Limb (tissue), 2 donors: ENCODE data around the gene KLF3.

Source experiments
- DNase-seq, 2 donors: peaks; one replicate each; pipeline ENCODE4 v3.0.0-alpha.2; 2016; ENCODE audit errors: extremely low spot score in 2 of 2

Gene KLF3

DNA sequence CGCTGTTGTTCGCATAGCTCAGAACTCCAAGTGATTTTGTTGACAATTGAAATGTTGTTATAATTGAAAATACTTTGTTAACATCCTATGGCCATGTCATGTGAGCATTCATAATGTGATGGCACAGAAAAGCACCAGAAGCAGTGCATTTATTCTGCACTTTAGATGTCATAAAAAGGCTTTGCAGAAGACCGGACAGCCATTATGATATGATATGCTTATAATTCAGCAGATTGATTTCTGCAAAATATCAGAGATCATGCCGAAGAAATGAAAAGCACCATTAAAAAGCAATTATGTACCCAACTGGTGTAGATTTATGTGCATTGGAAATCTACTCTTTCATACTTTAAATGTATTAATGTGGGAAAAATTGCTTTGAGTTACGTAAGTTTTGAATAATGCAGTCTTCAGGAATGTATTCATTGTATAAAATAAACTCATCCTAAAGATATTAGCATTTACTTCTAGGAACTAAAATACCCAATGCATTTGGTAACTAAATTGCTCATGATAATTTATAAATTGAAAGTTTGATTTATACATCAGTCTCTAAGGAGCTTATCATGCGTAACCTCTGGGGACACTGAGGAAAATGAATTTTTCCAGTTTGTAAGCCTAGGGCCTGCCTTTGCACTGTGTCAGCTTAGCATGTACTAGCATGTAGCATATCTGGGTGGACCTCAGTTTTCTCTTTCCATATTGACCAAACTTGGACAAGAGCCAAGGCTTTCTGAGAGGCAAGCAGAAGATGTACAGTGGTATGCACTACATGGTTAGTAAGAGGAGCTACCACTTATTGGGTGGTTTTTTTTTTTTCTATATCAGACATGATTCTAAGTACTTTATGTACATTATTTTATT lies 75.2 kb downstream of the KLF3 start:
- DNase-seq: no peak

DNA sequence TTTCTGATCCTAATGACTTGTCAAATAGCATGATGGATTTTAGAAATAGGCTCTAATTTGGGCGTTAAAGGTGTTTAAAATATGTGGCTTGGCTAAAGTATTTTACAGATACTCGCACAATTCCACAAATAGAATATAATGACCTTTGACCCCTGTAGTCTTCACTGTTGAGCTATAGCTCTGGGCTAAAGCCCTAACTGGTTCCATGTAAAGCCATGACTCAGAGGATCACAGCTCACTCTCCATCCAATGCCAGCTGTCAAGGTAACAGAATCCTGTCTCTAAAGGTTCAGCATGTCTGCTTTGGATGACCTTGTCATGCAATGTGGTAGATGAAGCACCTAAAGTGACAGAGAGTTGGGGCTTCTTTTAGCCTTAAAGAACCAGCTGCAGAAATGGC lies 76.3 kb downstream of the KLF3 start:
- no peak for DNase-seq

DNA sequence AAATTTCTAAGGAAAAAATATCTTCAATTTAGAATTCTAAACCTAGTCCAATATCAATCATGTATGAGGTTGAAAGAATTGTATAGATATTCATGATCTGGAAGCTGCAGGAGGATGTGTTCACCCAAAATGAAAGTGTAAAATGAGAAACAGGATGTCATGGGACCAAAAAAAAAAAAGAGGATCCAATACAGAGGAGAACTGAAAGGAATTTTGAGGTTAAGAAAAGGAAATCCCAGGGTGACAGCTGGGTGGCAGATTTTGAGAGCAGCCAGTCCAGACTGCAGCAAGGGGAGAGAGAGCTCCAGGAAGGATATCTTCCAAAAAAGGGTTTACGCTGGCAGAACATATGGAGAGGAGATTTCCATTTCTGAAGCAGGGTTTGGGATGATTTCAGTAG lies 79.9 kb downstream of the KLF3 start:
- no peak for DNase-seq

DNA sequence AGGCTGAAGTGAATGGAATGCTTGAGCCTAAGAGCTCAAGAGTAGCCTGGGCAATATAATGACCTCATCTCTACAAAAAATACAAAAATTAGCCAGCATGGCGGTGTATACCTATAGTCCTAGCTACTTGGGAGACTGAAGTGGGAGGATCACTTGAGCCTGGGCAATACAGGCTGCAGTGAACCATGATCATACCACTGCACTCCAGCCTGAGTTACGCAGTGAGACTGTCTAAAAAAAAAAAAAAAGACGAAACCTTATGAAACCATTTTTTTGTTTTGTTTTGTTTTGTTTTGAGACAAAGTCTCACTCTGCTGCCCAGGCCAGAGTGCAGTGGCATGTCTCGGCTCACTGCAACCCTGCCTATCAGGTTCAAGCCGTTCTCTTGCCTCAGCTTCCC lies 81.9 kb downstream of the KLF3 start:
- no peak for DNase-seq

DNA sequence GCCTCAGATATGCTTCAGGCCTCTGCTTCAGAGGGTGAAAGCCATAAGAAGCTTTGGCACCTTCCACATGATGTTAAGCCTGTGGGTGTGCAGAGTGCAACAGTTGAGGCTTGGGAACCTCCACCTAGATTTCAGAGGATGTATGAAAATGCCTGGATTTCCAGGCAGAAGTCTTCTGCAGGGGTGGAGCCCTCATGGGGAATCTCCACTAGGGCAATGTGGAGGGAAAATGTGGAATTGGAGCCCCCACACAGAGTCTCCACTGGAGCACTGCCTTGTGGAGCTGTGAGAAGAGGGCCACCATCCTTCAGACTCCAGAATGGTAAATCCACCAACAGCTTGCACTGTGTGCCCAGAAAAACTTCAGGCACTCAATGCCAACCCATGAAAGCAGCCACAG lies 83.6 kb downstream of the KLF3 start:
- DNase-seq: no peak

DNA sequence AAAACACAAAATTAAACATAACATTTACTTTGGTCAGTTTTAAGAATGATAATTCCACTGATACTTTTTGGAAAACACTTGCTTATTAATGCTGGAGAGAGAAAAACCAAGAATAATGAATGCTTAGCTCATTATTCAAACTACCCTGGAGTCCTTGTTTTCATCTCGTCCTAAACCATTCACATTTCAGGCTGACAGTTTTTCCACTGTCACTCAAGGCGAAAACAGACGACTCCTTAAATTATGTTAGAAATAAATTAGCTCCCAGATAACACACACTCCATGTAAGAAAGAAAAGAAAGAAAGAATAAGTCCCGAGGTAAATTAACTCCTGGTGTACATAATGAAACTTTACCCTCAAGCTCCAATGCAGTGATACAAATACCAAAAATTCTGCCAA lies 85.3 kb downstream of the KLF3 start:
- DNase-seq: no peak
